A549 (cell line): ENCODE data around the gene DOLPP1.

ENCODE experiments used
- KDM5A ChIP-seq: fragments of 200-600 bp; sonication (generic); IDR thresholded peaks from 2 replicates; pipeline ENCODE4 v1.6.1; 2016; ENCODE audit warnings: antibody characterized with exemption, mild to moderate bottlenecking
- TF ChIP-seq, protein P1 (sequence below): IDR thresholded peaks from 2 replicates; pipeline ENCODE4 v1.6.1; 2012

DNA sequence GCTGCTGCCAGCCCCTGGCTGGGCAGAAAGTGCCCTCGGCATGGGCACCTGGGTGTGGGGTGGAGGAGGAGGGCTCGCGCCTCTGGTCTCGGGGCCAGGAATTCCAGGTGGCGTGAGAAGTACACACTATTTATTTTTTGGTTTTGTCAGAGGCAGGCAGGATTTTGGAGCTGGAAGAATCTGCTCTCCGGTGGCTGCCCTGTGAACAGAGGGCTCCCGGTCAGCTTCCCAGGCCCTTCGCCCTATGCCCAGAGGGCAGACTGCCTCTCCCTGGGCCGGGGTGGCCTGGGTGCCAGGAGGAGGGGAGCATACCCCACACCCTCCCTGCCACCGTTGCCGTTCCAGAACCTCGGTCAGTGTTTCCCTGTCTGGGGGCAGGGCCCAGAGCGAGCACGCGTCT lies 8.3 kb downstream of the DOLPP1 start:
- TF ChIP-seq, protein P1, sequence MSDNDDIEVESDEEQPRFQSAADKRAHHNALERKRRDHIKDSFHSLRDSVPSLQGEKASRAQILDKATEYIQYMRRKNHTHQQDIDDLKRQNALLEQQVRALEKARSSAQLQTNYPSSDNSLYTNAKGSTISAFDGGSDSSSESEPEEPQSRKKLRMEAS, result no peak
- no peak for TF ChIP-seq KDM5A
